GM12878 (cell line): ENCODE data around the gene RIF1.

ENCODE experiments used
- CTCF ChIP-seq, 3 experiments: IDR thresholded peaks in 2 of 3; conservative IDR thresholded peaks in 1 of 3; 2 replicates each; pipeline ENCODE4 v1.5.1; 2011; ENCODE audit warnings: low read depth in 3 of 3, low read length in 3 of 3, mild to moderate bottlenecking in 3 of 3, control low read depth in 2 of 3, moderate library complexity in 2 of 3, inconsistent platforms in 1 of 3, mixed read lengths in 1 of 3; ENCODE audit not compliant: control insufficient read depth in 2 of 3, insufficient read depth in 1 of 3; ENCODE audit errors: extremely low read depth in 1 of 3
- POLR2AphosphoS5 ChIP-seq: IDR thresholded peaks from 2 replicates; pipeline ENCODE4 v1.6.1; 2011; ENCODE audit warnings: mild to moderate bottlenecking, low read length, inconsistent platforms

- TF ChIP-seq CTCF (IDR thresholded peaks at IDR 0.05 in 2 of 3, conservative IDR thresholded peaks at IDR 0.05 in 1 of 3; ENCODE audit: control insufficient read depth in 2 of 3, extremely low read depth in 1 of 3, insufficient read depth in 1 of 3, low read depth in 3 of 3, low read length in 3 of 3) (peak; percentile 39 to 74 (median 41)), POLR2AphosphoS5 (peak; percentile 79)
Observed at GRCh38 chr2:151409601-151410484, at the start of gene RIF1.
